A172 (cell line): Measurements from ENCODE around the gene SDS. TPM values are rescaled to one million over a fixed set of nuclear protein-coding genes. Genes with fewer than 3 reads are reported as not detected.

Experiments
- DNase-seq: peaks from one replicate; pipeline ENCODE4 v3.0.0-alpha.2; 2015; ENCODE audit warnings: low spot score
- total RNA-seq: library from RNA; depleted of rRNA; stranded (reverse); fragments of >200 nt; shearing (Covaris generic); gene quantifications from 2 replicates; pipeline ENCODE4 v1.2.3, GENCODE V29; 2014

The SDS gene
- total RNA-seq, 1 experiment from 2014 or later, result not detected

- DNase-seq, result no peak
Measured at GRCh38 chr12:113425960-113426453, 22.3 kb upstream of the SDS start.

- peak; percentile 46 for DNase-seq
Measured at GRCh38 chr12:113424915-113425823, 21.5 kb upstream of the SDS start.

- DNase-seq, result no peak
Measured at GRCh38 chr12:113424456-113424855, 20.8 kb upstream of the SDS start.

- peak; percentile 13 for DNase-seq
Measured at GRCh38 chr12:113422886-113423669, 19.4 kb upstream of the SDS start.

GRCh38 chr12:113422030-113422885, 18.6 kb upstream of the SDS start, which contains the start of gene SDSL:
Gene SDSL, plus strand, starts transcription at chr12:113422380. Its CDS starts 5,603 bp downstream, at chr12:113427983.
- DNase-seq, result peak; percentile 97

- DNase-seq, result no peak
Measured at GRCh38 chr12:113420996-113421595, 17.4 kb upstream of the SDS start.

- no peak for DNase-seq
Measured at GRCh38 chr12:113418213-113418879, 14.7 kb upstream of the SDS start.

- DNase-seq, result peak; percentile 47
Measured at GRCh38 chr12:113416091-113416754, 12.5 kb upstream of the SDS start.

GRCh38 chr12:113414519-113415038, 10.9 kb upstream of the SDS start:
- DNase-seq, result no peak

- peak; percentile 71 for DNase-seq
Measured at GRCh38 chr12:113413488-113413939, 9.8 kb upstream of the SDS start.

- DNase-seq, result no peak
Measured at GRCh38 chr12:113409462-113410124, 5.9 kb upstream of the SDS start.

GRCh38 chr12:113408756-113409298, 5.1 kb upstream of the SDS start:
- no peak for DNase-seq

GRCh38 chr12:113407931-113408600, 4.4 kb upstream of the SDS start:
- peak; percentile 39 for DNase-seq

- DNase-seq, result no peak
Measured at GRCh38 chr12:113405694-113406093, 2.0 kb upstream of the SDS start.

- DNase-seq, result no peak
Measured at GRCh38 chr12:113402586-113403260, 964 bp downstream of the SDS start.

- no peak for DNase-seq
Measured at GRCh38 chr12:113401066-113402000, 2.4 kb downstream of the SDS start.
